ENCODE results near the gene PBX2.

PBX2 gene

DNA sequence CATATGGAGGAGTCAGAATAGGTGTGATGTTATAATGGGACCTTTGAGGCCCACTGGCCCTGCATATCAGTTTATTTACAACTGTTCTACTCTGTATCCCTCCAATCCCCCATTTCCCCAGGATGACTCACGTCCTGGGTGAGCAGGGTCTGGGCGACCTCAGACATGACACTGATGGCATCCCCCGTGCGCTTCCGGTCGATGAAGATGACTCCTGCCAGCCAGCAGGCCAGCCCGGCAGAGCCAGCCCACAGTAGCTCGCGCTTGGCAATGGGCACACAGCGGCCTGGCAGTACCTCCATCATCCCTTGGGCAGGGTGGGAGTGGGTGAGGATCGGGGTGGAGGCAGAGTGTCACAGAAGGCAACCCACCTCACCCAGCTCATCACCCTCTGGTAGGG lies 19.7 kb downstream of the PBX2 start:
- peak; percentile 67 for DNase-seq (ENCODE audit: low read depth)

DNA sequence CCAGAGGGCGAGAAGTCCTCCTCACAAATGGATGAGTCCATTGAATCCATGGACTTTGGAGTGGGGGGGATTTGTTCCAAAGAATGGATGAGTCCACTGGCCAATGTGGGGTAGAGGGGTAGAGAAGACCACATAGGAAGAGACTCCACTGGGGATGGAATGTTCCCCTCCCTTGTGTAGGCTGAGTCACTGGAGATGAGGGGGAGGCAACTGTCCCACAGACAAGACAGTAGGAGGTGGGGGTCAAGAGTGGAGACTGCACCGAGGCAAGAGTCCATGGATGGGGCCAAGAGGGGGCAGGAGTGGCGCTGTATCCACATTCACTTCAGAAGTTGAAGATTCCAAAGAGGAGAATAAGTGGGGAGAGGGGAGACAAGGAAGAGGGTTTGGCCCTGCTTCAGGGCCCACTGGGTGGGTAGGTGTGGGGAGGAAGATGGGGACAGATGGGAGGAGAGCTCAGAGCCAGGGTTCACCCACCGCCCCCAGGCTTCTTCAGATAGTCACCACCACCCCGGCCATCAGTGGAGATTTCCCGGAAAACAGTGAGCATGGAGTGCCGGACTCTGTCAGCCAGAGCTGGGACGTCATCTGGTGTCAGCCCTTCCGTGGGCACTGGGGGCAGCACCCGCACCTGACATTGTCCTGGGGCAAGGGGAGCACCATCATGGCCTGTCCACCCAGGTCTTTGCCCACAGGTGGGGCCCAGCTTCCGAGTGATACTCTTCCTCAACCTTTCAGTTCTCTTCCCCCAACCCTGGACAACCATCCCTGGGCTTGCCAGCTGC lies 21.0 kb downstream of the PBX2 start:
- peak; percentile 26 for DNase-seq (ENCODE audit: low read depth)

DNA sequence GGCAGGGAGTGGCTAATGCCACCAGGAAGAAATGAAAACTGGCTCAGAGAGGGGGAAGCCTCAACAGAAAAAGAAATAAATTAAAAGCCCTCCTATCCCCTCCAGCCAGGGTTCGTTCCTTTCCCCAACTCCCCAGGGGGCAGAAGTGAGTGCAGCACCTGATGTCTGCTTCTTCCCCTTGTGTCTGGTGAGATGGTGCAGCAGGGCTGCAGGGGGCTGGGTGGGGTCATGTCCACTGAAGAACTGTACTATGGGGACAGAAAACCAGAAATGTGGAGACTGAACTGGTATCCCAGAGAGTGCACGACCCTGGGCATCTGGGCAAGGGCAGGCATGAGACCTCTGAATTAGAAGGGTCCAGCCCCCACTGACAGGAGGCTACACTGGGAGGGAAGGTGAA lies 21.7 kb downstream of the PBX2 start:
- DNase-seq (ENCODE audit: low read depth) = no peak

DNA sequence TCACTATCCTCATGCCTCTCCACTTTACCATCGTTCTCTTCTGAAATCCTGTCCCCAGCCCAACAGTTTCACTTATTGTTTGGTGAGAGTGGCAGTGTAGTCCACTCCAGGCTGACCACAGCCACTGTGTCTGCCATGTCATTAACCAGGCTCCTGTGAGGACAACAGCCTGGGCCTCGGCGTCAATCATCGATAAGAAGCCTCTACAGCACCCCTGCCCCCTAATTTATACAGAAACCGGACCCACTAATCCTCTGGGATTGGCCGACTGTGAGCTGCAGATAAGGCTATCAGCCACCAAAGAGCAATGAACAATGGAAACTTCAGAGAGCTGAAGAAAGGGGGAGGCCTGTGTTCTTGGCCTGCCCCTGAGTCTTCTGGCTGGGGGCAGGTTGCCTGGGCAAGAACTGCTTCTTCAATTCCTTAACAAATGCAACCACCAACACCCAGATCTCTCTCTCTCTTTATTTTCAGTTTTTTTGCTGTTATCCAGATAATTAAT lies 22.2 kb downstream of the PBX2 start:
- no peak for DNase-seq (ENCODE audit: low read depth)

DNA sequence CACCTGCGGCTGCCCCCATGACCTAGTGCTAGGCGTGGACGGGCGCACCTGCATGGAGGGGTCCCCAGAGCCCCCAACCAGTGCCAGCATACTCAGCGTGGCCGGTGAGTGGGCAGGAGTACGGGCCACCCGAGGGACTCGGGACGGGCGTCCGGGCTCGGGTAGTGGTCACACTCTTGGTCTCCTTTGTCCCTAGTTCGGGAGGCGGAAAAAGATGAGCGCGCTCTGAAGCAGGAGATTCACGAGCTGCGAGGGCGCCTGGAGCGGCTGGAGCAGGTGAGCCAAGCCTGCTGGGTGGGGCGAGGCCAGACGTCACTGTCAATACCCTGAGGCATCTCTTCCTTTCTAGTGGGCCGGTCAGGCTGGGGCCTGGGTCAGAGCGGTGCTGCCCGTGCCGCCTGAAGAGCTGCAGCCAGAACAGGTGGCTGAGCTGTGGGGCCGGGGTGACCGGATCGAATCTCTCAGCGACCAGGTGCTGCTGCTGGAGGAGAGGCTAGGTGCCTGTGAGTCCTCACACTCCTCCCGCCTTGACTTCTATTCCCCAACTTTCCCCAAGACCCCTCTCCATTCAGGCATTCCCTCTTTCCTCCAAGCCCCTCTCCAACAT lies 22.7 kb downstream of the PBX2 start:
- DNase-seq (ENCODE audit: low read depth) = no peak

DNA sequence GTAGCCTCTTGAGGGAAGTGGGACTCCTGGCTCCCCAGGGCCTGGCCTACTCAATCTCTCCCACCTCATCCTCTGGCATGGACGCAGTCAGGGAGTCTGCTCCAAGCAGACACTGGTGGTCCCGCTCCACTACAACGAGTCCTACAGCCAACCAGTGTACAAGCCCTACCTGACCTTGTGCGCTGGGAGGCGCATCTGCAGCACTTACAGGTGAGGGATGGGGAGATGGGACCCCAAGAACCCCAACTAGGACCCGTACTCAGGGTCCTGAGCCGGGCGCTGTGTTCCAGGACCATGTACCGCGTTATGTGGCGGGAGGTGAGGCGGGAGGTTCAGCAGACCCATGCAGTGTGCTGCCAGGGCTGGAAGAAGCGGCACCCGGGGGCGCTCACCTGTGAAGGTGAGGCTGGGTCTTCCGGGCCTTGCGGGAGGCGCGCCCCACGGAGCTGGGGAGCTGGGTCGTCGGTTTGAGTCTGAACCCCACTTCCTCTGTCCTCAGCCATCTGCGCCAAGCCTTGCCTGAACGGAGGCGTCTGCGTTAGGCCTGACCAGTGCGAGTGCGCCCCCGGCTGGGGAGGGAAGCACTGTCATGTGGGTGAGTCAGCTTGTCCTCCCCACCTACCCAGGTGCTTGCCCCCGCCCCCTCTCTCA lies 23.5 kb downstream of the PBX2 start:
- no peak for DNase-seq (ENCODE audit: low read depth)

DNA sequence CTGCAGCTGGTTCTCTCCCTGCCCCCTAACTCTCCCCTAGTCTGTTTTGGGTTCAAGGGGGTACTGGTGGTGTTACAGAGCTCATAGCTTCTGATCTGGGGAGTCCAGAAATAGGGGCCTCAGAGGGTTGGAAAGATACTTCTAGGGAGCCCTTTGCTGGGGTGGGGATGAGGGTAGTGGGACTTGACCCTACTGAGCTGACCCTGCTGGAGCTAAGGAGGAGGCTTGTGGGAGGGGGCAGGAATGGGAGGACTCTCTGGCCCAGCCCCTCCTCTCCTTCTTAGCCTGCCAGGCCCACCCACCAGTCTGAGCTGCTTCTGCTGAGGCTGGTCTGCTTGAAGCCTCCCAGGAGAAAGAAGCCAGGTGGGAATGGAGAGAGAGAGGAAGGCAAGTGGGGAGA lies 25.7 kb downstream of the PBX2 start, which contains the start of gene EGFL8:
Gene EGFL8 (plus strand): TSS at position 301 of the 400 bp plus-strand sequence. CDS start 1,571 bp downstream, outside the sequence.
- no peak for DNase-seq (ENCODE audit: low read depth)

DNA sequence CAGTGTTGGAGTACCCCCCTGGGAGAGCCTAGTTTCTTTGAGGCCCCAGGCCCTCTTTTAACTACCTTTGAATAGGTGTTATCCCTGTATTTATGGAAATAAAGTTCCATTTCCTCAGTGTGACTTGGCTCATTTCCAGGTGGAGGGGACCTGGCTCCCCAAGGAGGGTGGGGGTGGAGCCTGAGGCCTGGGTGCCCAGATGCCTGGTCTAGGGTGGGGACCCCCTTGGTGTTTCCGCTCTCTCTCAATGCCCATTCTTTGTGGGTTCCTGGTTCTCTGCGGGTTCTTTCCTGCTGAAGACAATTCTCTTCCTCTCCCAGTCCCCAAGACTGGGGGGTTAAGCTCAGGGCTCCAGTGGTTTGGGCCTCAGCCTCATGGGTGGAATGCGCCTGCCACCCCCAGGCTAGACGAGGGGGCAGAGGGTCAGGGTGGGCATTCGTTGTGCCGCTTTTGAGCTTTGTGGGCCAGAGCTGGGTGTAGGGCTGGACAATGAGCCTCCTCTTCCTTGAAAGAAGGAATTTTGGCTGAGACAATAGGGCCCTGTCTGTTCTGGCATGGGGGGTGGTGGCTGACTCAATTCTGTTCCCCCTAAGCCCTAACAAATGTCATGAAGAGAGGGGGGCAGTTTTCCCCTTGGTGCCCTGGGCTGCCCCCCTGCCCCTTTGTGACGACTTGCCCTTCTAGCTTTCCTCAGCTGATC lies 26.3 kb downstream of the PBX2 start:
- no peak for DNase-seq (ENCODE audit: low read depth)

DNA sequence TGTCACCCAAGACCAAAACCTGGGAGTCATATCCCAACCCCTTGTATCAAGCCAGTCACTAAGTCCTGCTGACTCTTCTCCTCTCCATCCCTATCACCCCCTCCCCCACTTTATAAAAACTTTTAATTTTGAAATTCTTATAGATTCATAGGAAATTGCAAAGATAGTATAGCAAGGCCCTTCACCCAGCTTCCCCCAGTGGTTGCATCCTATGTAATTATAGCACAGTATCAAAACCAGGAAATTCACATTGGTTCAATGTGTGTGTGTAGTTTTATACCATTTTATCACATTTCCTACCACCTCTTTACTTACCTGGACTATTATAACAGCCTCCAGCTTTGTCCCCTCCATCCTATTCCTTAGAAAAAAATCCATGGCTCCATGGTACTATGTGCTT lies 31.9 kb downstream of the PBX2 start:
- DNase-seq (ENCODE audit: low read depth) = no peak

DNA sequence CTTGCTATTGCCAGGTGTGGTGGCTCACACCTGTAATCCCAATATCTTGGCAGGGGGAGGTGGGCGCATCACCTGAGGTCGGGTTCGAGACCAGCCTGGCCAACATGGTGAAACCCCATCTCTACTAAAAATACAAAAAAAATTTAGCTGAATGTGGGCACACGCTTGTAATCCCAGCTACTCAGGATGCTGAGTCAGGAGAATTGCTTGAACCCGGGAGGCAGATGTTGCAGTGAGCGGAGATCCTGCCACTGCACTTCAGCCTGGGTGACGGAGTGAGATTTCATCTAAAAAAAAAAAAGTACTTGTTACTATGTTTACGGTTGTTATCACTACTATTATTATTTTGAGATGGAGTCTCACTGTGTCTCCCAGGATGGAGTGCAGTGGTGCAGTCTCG lies 33.1 kb downstream of the PBX2 start:
- no peak for DNase-seq (ENCODE audit: low read depth)

DNA sequence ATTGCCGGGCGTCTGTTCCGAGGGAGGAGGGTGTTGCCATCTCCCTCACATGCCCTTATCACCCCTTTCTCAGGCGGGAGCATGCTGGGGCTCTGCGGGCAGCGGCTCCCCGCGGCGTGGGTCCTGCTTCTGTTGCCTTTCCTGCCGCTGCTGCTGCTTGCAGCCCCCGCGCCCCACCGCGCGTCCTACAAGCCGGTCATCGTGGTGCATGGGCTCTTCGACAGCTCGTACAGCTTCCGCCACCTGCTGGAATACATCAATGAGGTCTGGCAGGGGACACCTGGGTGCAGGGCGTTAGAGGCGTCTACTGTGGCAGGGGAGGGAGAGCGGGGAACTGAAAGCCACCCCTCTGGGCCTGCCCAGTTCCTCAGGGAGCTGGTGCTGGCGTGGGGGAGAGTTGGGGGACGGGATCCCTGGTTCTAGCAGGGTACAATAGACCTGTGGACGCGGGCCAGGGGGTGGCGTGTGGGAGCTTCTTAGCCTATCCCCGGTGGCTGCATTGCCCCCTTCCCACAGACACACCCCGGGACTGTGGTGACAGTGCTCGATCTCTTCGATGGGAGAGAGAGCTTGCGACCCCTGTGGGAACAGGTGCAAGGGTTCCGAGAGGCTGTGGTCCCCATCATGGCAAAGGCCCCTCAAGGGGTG lies 35.4 kb downstream of the PBX2 start:
- DNase-seq (ENCODE audit: low read depth) = peak; percentile 80

DNA sequence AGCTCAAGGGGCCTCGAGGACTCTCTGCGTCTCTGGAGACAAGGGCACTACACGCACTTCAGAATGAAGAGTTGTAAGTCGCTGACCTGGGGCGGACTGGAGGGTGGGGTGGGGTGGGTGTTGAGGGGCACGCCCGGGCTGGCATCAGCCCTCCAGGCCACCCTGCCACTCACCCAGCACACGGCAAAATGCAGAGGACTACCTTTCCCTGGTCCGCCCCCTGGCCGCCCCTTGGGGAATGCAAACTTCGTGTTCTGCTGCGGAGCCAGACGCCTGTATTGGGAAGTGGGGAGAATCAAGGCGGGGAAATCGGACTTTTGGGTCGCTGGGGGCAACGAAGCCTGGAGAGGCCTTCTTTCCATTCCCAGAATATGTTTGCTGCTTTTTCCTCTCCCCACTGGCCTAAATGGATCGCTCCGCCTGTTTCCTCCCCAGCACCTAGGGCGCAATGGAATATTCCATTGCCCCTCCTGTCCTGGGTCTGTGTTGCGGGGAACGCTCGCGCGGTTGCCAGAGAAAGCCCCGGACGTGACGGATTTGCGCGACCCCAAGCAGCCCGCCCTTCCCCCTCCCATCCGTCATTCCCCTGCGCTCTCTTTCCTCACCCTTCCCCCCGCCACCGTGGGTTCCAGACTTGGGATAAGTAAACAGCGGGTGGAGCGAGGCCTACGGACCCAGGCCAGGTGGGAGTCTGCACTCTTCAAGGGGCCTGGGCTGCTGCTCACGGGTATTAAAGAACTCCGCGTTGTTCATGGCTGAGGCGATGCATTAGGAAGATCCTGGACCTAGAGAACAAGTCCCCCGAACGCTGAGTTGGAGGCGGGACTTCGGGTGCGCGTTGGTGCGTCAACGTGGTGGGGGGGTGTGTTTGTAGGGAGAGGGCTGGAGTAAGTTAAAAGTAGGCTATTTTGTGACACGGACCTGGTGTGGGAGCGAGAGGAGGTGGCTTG lies 36.2 kb downstream of the PBX2 start, which contains the start of gene PPT2:
Gene PPT2 (plus strand): TSS at position 578 of the 950 bp plus-strand sequence. CDS start 454 bp downstream, outside the sequence.
- DNase-seq (ENCODE audit: low read depth) = peak; percentile 94

DNA sequence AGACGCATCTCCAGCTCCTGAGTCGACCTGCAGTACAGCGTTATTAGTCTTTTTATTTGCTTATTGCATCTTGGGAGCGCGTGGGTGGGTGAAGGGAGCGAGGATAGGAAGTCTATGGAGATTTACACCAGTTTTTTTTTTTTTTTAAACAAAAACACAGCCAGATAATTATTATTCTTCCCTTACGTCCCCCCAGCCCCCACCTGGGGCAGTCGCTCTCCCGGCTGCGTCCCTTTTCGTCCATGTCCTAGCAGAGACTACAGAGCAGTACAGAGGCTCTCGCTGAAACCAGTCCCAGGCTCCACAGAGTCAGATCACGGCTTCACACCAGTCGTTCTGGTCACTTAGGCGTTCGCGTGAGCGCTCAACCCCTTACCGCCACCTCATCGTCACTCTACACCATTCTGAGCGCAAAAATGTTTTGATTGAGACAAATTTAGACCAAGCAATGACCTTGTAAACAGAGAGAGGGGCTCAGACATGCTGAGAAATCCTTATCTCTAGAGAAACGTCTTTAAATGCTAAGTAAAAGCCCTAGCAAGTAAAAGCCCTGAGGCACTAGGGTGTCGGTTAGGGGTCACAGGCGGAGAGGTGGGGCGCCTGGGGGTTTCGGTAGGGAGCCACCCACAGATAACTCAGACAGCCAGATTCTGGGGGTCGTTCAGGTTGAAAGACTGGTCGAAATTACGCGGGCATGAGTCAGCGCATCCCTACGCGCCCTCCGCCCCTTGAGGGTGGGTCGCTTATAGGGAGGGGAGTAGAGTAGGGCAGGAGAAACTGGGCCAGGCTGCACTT lies 37.0 kb downstream of the PBX2 start:
- DNase-seq (ENCODE audit: low read depth) = peak; percentile 64

DNA sequence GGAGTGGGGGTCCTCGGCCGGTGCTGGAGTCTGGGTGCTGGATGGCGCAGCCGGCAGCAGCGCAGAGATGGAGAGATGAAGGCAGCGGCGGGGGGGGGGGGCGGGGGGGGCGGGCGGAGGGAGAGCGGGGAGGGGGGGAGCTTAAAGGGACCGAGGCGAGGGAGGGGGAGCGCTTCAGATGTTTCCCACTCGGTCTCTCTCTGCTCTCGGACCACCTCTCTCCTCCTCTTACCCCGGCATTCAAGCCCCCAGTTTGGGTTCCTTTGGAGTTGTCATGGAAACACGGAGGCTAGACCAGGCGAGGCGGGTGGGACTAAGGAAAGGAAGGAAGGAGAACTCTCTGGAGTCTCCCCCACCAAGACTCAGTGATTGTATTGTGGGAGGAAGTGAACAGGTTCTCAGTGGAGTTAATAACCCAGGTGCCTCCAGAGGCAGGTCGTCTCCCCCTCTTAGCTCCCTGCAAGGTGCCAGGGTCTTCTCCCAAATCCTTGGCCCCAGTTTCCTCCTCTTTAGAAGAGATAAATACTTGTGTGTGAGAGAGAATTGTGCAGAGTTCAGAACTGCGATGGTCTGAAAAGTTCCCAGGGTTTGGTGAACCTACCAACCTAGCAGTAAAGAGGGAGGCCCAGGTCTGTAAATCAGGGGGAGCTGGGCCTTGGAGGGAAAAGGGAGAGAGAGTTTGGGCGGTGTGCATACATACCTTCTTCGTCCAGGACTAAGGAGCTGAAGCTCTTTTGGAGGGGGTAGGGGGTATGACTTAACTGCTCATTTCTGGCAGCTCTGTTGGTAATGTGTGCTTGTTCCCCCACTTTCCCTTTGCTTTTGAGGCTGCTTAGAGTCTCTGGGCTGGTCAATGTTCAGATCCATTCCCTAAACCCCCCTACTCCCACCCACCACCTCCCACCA lies 37.9 kb downstream of the PBX2 start, which contains the start of gene PRRT1:
Gene PRRT1 (minus strand): TSS at position 77 of the 906 bp plus-strand sequence. CDS start 112 bp downstream, outside the sequence.
- peak; percentile 34 for DNase-seq (ENCODE audit: low read depth)

DNA sequence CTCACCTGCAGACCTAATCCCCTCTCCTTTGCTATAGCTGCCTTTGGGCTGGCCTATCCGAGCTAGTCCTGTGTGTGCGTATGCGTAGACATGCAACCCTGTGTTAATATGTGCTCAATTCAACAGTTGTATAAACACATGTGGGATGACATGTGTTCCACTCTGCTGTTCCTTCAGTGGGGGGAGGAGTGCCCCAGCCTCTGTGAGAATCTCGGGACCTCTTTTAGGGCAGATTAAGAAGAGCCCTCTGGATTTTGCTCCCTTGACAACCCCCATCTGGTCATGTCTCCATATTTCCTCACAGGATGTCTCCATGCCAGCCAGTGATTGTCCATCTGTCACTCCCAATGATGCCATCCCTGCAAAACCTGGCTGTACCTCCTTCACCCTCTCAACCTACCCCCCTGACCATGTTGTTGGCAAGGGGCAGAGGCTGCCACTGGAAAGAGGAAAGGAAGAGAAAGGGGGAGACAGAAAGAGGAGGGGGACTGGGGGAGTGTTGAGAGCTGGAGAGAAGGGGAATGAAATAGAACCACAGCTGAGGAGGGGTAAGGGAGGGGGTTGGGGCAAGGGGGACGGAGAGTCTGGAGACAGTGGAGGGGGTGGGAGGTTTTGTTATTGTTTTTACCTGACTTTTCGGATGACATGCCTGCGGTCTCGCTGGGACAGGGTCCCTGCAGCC lies 38.7 kb downstream of the PBX2 start:
- DNase-seq (ENCODE audit: low read depth) = no peak

DNA sequence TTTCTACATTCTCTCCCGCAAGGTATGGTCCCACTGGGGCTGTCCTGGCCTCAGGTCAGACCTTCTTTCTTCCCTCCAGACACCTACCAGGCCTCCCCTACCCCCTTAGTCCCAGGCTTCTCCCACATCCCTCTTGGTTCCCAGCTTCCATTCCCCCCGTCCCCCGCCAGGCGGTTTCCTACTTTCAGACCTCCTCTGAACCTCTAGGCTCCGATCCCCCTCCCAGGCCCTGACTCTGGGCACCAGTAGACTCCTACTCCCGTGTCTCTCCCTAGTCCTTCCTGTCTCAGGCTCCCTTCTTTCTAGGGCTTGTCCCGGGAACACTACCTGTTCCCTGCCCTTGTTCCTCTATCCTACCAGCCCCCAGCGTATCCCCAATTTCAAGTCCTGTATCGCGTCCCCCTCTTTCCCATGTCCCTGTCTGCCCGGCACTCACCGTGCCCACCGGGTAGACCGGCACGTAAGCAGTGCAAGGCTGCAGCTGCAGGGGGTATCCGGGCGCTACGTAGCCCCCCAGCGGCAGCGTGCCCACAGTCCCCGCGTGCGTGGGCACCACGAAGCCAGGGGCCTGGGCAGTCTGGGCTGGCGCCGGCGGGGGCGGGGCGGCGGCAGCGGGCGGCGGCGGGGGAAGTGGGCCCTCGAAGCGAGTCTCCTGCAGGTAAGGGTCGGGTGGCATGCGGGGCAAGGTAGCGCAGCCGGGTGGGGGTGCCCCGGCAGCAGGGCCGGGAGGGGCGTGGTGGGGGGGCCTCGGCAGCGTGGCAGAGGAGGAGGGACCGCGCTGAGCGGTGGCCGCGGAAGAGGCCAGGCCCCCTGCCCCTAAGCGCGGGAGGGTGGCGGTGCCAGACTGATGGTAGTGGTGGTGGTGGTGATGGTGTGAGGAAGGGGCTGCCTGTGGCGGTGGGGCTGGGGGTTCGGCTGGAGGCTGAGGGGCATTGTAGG lies 39.8 kb downstream of the PBX2 start:
- DNase-seq (ENCODE audit: low read depth) = no peak

All from ELR (cell line).